Stimulated activated CD8-positive, alpha-beta memory T cell treated with anti-CD3 and anti-CD28 coated beads, Interleukin-15, amount 100 ng/mL, for 4 hours (primary cell): ENCODE measurements around the gene IKBKE.

Experiments used
- DNase-seq, 2 donors: peaks; one replicate each; pipeline ENCODE4 v3.0.0-alpha.2; 2020; ENCODE audit warnings: low read depth in 2 of 2

Gene IKBKE

DNA sequence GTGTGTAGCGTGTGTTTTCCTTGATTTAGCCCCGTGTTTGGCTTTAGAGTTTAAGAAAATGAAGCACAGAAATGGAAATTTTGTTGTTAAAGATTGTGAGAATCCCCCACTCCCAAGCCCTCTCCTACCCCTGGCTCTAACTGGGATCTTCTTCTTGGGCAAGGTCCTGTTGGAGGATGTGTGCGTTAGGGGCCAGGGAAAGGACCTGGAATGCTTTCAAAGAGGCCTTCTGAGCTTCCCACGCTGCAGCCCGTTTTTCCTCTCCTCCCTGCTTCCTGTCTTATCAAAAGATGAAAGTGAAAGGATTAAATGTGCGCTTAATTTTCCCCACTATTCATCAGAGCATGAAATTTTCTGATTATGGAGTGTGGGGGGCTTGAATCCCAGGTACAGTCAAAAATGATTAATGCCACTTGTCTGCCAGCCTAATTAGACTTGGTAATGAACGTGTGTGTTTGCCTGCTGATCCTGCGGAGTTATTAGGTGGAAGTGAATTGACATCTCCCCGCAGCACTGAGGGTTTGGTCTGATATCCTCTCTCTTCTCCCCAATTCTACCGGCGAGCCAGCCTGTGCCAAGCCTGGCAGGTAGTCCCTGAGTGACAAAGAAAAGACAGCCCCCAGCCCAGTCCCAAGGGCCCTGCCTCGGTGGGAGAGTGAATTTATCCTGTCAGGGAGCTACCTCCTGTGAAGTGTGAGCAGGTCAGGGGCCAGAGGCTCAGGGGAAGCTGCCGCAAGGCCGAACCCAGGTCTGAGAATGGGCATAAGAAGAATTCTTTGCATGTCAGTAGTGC lies 42.0 kb downstream of the IKBKE start:
- DNase-seq, result no peak

DNA sequence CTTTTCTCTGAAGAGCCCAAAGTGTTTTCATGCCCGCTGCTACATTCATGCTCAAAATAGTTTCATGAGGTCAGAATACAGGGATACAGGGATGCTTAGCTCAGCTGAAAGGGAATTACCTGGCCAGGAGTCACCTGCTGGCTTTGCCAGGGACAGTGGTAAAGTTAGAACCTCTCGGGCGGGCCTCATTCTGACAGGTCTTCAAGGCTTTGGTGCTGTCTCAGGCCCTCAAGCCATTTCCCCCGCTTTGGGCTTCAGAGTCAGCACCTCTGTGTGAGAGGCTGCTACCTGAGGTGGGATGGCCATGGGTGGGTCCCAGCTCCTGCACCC lies 42.5 kb downstream of the IKBKE start:
- no peak for DNase-seq

DNA sequence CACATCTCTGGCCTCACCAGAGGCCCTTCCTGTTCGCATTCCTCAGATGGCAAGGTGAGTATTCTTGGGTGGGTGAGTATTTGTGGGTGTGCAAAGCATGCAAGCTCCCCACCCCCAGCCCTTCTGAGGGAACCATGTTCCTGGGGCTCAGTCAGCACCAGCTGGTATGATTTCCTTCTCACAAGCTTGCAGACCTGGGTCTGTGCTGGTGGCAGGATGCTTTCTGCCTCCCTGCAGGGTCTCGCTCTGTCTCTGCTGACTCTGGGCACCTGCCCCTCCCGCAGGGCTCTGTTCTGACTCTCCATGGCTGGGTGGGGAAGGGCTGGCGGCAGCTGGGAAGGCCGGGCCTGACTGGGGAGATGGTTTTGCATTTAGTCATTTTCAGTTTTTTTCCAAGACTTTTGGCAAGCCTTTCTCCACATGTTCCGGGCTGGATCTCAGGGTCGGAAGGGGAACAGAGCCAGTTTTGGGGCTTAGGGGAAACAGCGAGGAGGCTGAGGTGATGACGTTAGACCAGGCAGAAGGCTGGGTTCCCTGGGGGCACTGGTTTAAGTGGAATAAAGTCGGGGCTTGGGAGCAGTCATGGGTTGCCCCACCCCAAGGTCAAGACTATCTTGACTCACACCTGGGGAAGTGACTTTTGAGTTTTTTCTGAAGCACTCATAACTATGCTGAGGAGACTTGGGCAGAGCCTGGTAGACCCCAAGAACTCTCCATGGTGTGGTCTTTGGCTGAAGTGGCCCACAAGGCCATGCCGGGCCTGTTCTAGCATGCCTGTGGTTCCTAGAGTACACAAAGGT lies 43.2 kb downstream of the IKBKE start:
- no peak for DNase-seq

DNA sequence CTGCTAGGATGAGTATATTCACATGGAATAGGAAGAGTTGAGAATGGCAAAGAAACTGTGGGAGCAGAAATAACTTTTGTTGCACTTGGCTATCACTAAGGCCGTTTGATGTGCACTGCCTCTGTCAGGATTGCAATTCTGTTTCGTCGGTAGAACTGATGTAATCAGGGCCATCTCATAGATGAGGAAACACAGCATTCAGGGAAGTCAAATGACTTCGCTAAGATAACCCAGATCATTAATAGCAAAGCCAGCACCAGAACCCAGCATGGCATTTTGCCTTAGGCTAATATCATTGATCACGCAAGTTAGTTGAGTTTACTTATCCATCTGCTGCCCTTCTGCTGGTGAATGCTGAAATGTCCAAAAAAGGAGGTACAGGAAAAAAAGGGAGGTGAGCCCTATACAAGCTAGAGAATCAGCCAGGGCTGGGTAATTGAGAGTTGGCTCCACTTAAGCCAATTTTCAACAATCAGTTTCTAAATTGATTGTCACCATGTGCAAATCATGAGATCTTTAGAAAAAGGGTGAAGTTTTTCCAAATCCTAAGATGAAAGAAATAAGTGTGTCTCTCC lies 44.6 kb downstream of the IKBKE start:
- no peak for DNase-seq

DNA sequence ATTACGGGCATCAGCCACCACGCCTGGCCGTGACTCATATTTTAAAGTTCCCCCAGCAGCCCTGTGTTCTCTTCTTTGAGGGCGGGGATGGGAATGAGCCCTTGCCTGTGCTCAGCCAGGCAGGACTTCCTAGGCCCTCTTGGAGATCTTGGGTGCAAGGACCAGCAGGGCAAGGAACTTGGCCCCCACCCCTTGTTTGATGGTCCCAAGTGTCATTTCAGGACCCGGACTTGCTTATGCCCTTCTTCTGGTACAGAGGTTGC lies 46.4 kb downstream of the IKBKE start:
- DNase-seq, result no peak

DNA sequence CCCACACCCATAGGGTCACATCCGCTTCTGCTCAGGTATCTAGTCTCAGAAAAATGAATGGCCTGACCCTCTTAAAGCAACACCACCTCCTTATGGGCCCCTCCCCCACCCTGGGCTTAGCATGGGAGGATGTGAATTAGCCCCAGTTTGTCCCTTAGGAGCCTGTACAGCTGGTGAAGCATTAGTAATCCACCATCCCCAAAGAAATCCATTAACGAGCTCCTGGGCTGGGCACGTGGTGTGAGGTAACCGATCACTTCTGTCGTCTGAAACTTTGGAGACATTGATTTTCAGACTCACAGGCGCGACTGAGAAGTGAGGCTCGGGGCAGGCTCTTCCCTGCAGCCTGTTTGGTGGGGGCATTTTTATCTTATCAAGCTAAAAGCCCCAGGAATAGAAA lies 47.5 kb downstream of the IKBKE start:
- DNase-seq, result no peak

DNA sequence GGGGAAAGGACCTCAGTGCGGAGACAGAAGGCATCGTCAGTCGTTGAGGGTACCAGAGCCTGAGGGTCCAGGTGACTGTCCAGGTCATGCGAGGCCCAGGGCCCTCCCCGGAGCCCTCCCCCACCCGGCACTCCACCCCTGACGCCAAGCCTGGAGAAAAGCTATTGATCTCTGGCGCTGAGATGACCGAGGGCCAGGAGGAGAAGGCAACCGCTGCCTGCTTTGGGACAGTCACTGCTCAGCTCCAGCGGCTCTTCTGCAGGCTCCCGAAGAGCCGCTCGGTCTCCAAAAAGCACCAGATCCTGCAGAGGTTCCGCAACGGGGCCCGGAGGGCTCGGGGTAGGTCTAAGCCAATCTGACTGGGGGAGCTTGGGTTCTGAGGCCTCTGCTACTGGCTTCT lies 47.9 kb downstream of the IKBKE start:
- DNase-seq, result no peak

DNA sequence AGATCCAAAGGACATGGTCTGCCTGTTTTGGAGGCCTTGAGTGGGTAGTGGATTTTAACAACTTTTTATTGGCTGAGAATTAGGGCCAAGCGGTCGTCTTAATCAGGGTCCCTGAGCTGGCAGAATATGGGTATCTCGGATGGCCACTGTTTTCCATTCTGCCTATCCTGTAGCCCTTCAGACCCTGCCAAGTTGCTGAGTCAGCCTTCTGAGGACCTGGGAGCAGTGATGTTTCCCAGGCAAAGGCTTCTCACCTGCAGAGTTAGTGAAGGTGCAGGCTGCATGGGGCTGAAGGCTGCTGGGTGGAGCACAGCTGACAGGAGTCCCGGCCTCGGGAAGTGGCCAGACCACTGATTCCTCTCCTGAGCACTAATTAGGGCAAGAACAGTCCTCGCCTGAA lies 48.5 kb downstream of the IKBKE start:
- no peak for DNase-seq

DNA sequence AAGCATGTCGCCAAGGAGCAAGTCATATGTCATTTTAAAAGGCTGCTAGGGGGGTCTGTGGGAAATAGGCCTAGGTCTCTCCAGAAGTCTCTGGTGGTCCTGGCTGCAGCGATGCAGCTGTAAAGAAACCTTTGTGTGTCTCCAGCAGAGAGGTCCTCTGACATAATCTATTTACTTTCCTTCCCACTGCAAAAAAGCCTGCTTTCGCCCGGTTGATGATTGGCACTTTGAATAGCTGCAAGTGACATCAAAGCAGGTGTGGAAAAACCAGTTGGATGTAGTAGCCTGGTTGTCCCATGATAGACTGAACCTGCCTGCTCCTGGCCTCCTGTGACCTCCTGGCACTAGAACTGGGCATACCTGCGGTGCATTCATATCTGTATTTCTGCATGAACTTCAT lies 50.9 kb downstream of the IKBKE start:
- DNase-seq, result no peak

DNA sequence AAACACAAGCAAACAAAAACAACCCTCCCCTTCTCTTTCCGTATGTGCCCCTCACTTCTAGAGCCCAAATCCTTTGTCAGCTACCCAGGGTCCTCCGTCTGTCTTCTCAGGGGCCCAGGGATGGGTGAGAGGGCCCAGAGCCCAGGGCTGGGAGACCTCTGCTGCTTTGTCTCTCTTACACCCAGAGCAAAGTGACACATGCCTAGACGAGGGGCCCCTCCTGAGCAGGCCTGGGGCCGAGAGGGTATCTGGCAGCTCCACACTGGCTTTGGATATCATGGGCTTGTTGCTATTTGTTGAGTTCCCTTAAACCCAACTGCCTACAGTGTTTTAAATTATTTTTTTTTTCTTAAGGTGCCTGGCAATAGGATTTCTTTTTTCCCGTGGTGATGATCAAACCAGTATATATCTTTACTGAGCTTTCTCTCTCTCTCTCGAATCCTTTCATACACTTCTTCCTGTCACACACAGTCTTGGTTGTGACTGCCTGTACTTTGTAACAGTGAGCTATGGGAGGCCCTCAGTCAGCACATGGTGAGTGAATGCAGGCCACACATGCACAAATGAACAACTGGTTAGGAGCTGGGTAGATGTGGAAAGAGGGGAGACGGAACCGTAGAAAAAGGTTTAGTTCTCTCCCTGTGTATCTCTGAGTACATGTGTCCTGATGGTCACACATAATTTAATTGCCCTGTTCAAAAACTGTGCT lies 51.6 kb downstream of the IKBKE start:
- DNase-seq, result no peak

DNA sequence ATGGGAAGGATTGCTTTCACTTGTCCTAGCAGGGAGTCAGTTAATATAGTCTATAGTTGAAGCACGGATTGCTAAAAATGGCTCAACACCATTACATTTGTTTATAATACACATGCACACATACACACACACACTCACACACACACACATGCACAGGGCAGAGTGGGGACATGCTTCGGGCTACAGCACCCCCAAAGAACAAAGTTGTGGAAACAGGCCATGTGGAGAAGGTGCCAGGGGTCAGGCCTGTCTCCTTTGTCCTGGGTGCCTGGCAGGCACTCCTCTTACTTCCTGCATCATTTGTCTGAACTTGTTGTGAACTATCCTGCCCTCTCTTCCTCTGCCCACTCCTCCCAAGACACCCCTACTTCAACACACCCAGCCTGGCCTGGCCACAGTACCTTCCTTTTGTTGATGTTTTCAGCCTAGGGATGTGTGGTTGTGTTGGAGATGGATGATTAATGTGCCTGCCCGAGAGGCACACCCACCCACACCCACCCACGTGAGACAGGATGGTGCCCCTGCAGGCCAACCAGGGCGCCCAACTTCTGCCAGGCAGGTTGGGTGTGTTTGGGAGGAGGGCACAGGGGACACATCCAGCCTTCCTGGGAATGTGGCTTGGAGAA lies 54.6 kb downstream of the IKBKE start:
- DNase-seq, result no peak

DNA sequence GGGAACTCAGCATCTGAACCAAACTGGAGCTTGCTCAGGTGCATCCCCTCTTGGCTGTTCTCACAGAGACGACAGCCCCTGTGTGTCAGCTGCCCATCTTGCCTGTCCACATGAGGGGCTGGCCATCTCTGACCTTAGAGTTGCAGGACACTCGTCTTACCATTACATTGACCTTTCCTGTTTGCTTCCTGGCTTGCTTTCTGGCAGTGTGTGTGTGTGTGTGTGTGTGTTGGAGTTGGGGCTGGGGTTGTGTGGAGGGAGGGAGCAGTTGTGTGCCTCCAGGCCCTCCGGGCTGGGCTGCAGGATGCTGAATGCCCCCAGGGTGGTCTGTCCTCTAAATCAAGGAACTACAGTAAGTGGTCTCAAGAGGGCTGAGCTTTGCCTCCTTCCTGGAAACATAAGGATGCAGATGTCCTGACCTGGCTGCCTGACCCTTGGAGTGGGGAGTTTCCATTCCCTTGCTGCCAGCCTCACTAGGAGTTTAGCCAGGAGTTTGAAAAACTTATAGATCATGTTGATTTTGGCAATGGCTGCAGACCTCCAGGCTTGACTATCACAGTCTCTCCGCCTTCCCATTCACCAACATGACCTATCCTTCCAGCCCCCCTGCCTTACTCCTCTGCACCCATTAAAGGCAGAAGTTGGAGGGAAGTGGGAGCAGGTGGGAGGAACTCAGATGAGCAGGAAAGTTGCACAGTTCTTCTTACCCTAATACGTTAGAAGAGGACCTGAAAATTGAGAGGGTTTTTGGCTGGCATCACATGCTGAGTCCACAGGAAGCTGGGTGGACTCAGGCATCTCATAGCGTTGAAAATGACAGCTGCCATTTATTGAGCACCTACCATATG lies 56.0 kb downstream of the IKBKE start:
- DNase-seq, result no peak

DNA sequence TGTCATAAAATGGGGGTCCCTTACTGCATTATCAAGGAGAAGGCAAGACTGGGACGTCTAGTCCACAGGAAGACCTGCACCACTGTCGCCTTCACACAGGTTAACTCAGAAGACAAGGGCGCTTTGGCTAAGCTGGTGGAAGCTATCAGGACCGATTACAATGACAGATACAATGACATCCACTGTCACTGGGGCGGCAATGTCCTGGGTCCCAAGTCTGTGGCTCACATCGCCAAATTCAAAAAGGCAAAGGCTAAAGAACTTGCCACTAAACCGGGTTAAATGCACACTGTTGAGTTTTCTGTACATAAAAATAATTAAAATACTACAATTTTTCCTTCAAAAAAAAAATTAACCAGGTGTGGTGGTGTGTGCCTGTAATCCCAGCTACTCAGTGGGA lies 59.1 kb downstream of the IKBKE start:
- no peak for DNase-seq

DNA sequence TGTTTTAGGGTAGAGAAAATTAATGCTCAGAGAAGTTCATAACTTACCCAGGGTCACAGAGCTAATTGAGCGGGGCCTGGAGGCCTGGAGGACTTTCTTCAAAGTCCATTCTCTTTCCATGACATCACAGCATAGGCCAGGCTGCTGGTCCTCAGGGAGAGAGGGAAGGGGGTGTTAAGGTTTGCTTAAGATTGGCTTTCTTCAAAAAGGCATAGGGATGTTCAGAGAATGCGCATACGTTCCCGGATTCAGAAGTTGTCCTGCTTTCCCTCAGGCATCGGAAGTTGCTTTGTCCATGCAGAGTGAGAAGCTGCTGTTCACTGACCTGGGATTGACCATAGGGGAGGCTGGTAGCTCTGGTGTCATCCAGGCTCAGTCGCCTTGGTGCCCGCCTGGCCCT lies 62.1 kb downstream of the IKBKE start:
- no peak for DNase-seq

DNA sequence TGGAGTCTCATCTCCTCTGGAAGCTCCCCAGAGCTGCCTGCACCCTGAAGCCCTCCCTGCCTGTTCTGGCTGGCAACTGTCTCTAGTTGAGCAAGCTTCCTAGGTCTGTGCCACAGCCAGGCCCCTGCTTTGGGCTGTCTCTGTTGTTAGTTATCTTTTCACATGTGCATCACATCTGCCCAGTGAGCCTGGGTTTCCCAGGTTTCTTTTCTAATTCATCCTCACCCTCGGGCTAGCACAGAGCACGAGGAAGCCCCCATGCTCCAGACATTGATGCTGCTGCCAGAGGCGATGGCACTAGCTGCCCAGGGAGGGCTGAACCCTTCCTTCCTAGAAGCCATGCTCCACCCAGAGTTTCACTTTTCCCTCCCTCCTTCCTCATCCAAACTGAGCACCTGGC lies 64.3 kb downstream of the IKBKE start:
- no peak for DNase-seq

DNA sequence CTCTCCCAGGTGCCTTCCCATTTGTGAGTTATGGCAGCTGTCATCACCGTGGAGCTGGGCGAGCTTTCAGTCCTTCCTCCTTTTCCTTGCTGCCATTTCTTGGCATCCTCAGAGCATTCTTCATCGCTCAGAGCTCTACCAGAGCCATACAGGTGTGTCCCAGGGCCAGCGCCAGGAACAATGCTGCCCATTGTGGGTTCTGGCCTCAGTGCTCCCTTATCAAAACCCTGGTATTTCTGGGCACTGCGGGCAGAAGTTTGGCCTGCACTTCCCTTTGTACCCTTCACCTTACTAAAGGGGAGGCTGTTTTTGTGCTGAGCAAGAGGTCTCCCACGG lies 65.5 kb downstream of the IKBKE start:
- DNase-seq, result no peak

DNA sequence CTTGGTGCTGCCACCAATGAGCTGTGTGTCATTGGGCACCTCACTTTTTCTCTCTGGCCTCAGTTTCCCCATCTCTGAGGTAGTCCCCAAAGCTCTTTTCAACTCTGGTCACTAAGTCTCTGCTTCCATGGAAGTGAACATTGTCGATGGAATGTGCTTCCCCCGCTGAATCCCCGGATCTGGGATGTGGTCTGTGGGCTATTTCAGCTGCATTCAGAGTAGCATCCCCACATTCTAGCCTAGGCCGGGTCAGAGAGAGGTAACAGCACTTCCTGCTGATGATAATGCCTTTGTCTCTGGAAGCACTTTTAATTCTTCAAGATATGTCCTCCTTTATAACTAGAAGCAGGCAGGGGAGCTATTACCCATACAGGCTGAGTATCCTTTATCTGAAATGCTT lies 66.9 kb downstream of the IKBKE start:
- no peak for DNase-seq

DNA sequence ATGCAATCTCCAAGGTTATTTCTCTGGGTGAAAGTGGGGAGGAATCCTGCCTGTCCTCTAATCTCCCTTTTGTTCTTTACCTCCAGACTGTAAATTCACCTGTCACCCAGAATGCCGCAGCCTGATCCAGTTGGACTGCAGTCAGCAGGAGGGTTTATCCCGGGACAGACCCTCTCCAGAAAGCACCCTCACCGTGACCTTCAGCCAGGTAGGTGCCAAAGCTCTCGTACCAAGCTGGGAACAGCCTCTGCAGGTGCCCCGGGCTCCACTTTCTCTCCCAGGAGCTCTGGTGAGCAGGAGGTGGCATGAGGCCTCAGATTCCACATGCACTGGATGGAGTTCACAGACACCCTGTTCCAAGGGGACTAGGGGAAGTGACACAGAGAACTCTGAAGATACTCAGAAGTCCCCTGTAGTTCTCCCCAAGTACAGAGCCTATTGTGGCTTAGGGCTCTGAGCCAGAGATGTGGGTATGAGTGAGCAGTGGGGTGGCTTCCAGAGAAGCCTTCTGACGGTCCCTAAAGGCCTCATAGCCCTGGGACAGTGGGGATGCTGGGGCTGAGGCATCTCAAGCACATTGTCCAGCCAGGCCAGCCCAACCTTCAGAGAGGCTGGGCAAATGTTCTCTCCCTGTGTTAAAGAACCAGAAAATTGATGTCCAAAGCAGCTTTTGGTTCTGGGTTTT lies 68.0 kb downstream of the IKBKE start:
- no peak for DNase-seq

DNA sequence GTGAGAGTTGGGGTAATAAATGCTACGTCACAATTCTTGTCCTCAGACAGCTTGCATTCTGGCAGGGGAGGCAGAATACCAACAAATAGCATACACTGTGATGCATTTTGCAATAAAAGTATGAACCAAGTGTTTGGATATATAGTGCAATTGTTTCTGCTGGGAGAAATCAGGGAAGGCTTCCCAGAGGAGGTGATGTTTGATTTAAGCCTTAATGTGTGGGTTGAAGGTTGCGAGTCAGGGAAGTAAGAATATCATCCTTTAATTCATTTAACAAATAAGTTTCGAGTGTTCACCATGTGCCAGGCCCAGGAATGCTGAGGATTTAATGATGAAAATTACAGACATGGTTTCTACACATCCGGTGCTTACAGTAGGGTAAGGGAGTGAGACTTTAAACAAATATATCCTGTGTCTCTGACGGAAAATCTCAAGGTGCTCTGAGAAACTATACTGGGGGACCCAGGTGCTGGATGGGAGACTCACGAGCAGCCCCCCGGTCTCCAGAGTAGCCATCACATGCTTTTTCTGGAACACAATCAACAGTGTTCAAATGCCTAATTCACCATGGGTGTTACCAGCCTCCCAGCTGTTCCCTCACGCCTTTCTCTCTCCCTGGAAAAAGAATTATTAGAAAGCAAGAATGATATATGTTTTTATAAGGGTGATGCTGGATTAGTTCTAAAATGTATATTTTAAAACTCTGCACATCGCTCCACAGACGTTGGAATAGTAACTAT lies 68.8 kb downstream of the IKBKE start:
- DNase-seq, result no peak

DNA sequence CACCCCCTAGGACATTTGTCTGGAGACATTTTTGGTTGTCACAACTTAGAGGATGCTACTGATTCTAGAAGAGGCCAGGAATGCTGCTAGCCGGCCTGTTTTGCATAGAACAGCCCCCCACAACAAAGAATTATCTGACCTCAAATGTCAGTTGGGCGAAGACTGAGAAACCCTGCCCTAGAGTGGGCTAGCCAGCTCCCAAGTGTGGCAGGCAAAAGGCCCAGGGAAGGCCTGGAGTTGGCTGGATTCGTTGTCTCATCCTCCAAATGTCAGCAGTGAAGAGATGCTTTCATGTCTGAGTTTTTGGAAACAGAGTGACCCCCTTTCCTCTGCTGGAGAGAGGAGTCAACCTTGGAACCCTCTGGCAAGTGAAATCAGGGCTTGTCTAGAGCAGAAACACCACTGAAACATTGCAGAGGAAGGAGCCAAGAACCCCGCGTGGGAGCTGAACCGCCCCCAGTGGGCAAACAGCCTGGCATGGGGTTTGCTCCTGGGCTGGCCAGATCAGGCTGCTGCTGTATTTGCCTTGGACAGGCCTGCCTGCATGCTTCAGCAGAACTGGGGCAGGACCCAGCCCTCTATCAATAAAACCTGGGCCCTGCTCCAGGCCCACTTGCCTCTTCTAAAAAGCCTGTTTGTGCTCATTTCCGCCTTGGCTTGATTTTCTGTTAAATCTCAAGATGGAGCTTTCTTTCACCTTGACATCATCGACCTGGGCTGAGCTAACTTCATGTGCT lies 69.9 kb downstream of the IKBKE start:
- no peak for DNase-seq
